Heart left ventricle (tissue), 16 donors: Measurements from ENCODE around the gene CHRM5. TPM values are rescaled to one million over a fixed set of nuclear protein-coding genes. Genes with fewer than 3 reads are reported as not detected.
"Not testable (repeated sequence)": the region's sequence is repeated elsewhere in the genome, so short reads cannot be mapped to it uniquely, and the experiment has no call there.

Source experiments
- ATAC-seq, 4 donors: fragments of 200-7000 bp; cut with Tn5 transposase; one replicate each; pipeline ENCODE4 v1.9.1; 2020 to 2022; ENCODE audit warnings: moderate library complexity in 4 of 4, mild to moderate bottlenecking in 3 of 4, moderate number of reproducible peaks in 1 of 4
- DNase-seq, 5 donors: peaks; one replicate each; pipeline ENCODE4 v3.0.0-alpha.2; 2020
- H3K27ac ChIP-seq, 12 donors: fragments of 200-600 bp; sonication (generic) in 4 of 12; one replicate each; pipeline versions ENCODE4 v1.5.0 to v1.8.0; 2016 to 2022; ENCODE audit warnings: mild to moderate bottlenecking in 2 of 12
- H3K27me3 ChIP-seq, 9 donors: fragments of 200-600 bp; sonication (generic) in 2 of 9; one replicate each; pipeline versions ENCODE4 v1.5.1 to v1.8.0; 2016 to 2022; ENCODE audit warnings: mild to moderate bottlenecking in 3 of 9
- H3K36me3 ChIP-seq, 9 donors: fragments of 200-600 bp; sonication (generic) in 2 of 9; one replicate each; pipeline versions ENCODE4 v1.5.0 to v1.8.0; 2018 to 2022; ENCODE audit warnings: mild to moderate bottlenecking in 2 of 9
- H3K4me1 ChIP-seq, 12 donors: fragments of 200-600 bp; sonication (generic) in 4 of 12; one replicate each; pipeline versions ENCODE4 v1.5.0 to v1.8.0; 2016 to 2022; ENCODE audit warnings: mild to moderate bottlenecking in 3 of 12
- H3K4me3 ChIP-seq, 12 donors: fragments of 200-600 bp; sonication (generic) in 4 of 12; one replicate each; pipeline versions ENCODE4 v1.5.0 to v1.8.0; 2017 to 2022; ENCODE audit warnings: mild to moderate bottlenecking in 9 of 12, moderate library complexity in 4 of 12
- H3K9me3 ChIP-seq, 12 donors: fragments of 200-600 bp; sonication (generic) in 4 of 12; one replicate each; pipeline versions ENCODE4 v1.5.0 to v1.8.0; 2016 to 2022; ENCODE audit warnings: mild to moderate bottlenecking in 1 of 12
- POLR2A ChIP-seq, 2 donors: fragments of 450-650 bp; IDR thresholded peaks; one replicate each; pipeline ENCODE4 v1.6.1; 2017; ENCODE audit warnings: antibody characterized with exemption in 2 of 2, mild to moderate bottlenecking in 2 of 2, moderate library complexity in 2 of 2
- WGBS, 4 donors: extraction: QIAGEN DNeasy Blood & Tissue Kit in 2 of 4; methylation state at CpG; one replicate each; pipeline versions ENCODE4 v1.1.5 to v1.1.7; 2013 to 2018; 5-methylcytosine and 5-hydroxymethylcytosine counted together
- intact Hi-C, 10 donors: fragments of 100-400 bp; cut with DNase I; formaldehyde crosslinking; loops; one replicate each; pipeline versions ENCODE4 v1.11.1 to v1.14.2; 2022
- polyA plus RNA-seq, 2 donors: library from polyadenylated mRNA; stranded (reverse); fragments of 200-250 nt; gene quantifications; one replicate each; pipeline ENCODE4 v1.2.3, GENCODE V29; 2013
- total RNA-seq, 9 donors: library from RNA; depleted of rRNA in 2 of 9; stranded (reverse); fragments of >200 nt in 2 of 9; fragmentation: NEBNext Ultra II Directional in 3 of 9; extraction: Animal tissue kit (Norgen Biotek cat#: 25700) in 3 of 9; gene quantifications; one replicate each; pipeline versions ENCODE4 v1.1.0 to v1.2.4, GENCODE V29; 2016 to 2023
- TF ChIP-seq, protein P1 (sequence below), 12 donors: fragments of 200-600 bp; sonication (generic) in 4 of 12; IDR thresholded peaks; one replicate each; pipeline versions ENCODE4 v1.5.0 to v1.8.0; 2018 to 2022; ENCODE audit warnings: antibody characterized with exemption in 12 of 12, mild to moderate bottlenecking in 5 of 12
- donor health status: ischemic (EF 13 %, LVEDD 7.1; RV severe dilation, severe dysfunction).
- donor health status: healthy with polysubstance abuse.
- donor health status: DM: no; HTN: yes; CAD: no.
- donor health status: DM: no; HTN: no; CAD: no.
- donor health status: ischemic (EF 25% LVEDD 6.9; RV normal size, moderate dysfunction).
- donor health status: ischemic (EF 25% LVEDD 5.7; RV mildly dilated, moderate dysfunction).
- donor health status: healthy.
- donor health status: DM: yes; HTN: yes; CAD: no.
- donor health status: ischemic (EF 35%, LVEDD 5.7; RV mildly dilated, moderate dysfunction).
- donor health status: nonischemic (EF 11% LVEDD 7.7; RV severe dilation, severe dysfunction).
- donor health status: DM: yes; HTN: yes; CAD: no.
- donor health status: PGD.
- donor health status: ischemic (EF 29% LVEDD 5.4; RV normal size, mild dysfunction).
- donor health status: nonischemic (EF 23%, LVEDD 6.1; RV moderate dilation, normal function).

Gene CHRM5
- total and polyA plus RNA-seq, 11 donors, result not detected

DNA sequence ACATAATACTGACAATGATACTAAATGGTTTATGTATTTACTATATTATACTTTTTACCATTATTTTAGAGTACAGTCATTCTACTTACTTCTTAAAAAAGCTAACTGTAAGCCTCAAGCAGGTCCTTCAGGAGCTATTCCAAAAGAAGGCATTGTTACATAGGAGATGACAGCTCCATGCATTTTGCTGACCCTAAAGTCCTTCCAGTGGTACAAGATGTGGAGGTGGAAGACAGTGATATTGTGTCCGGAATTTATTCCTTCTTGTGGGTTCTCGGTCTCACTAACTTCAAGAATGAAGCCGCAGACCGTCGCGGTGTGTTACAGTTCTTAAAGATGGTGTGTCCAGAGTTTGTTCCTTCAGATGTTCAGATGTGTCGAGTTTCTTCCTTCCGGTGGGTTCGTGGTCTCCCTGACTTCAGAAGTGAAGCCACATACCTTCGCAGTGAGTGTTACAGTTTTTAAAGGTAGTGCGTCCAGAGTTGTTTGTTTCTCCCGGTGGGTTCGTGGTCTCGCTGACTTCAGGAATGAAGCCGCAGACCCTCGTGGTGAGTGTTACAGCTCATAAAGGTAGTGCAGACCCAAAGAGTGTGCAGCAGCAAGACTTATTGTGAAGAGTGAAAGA lies 49.8 kb downstream of the CHRM5 start:
- Histone ChIP-seq H3K36me3 (no peaks in the 10 kb centered on the region), H3K27me3 (no peaks in the 10 kb centered on the region), H3K9me3 (no peaks in the 10 kb centered on the region), H3K4me1 (no peaks in the 10 kb centered on the region), H3K27ac (no peak overlapping the region), H3K4me3 (no peak overlapping the region)
- no peak for TF ChIP-seq POLR2A (IDR thresholded peaks at IDR 0.05)
- TF ChIP-seq, protein P1, sequence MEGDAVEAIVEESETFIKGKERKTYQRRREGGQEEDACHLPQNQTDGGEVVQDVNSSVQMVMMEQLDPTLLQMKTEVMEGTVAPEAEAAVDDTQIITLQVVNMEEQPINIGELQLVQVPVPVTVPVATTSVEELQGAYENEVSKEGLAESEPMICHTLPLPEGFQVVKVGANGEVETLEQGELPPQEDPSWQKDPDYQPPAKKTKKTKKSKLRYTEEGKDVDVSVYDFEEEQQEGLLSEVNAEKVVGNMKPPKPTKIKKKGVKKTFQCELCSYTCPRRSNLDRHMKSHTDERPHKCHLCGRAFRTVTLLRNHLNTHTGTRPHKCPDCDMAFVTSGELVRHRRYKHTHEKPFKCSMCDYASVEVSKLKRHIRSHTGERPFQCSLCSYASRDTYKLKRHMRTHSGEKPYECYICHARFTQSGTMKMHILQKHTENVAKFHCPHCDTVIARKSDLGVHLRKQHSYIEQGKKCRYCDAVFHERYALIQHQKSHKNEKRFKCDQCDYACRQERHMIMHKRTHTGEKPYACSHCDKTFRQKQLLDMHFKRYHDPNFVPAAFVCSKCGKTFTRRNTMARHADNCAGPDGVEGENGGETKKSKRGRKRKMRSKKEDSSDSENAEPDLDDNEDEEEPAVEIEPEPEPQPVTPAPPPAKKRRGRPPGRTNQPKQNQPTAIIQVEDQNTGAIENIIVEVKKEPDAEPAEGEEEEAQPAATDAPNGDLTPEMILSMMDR (IDR thresholded peaks at IDR 0.05), result no peak
- WGBS, 4 donors, result 84 to 97% (median 91%) methylated on average over 16 of the region's 16 CpGs
- DNase-seq (no peak), ATAC-seq (no peak)
- intact Hi-C loops, result no loop called here

DNA sequence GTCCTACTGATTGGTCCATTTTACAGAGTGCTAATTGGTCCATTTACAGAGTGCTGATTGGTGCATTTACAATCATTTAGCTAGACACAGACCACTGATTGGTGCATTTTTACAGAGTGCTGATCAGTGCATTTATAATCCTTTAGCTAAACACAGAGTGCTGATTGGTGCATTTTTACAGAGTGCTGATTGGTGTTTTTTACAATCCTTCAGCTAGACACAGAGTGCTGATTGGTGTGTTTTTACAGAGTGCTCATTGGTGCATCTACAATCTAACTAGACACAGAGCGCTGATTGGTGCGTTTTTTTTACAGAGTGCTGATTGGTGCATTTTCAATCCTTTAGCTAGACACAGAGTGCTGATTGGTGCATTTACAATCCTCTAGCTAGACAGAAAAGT lies 50.4 kb downstream of the CHRM5 start:
- H3K9me3 ChIP-seq, H3K36me3 ChIP-seq, DNase-seq, H3K4me1 ChIP-seq, H3K4me3 ChIP-seq, H3K27ac ChIP-seq, intact Hi-C loops, ATAC-seq, H3K27me3 ChIP-seq: not testable (repeated sequence)
- WGBS, 4 donors, result 81 to 100% (median 96%) methylated on average over 2 of the region's 2 CpGs

DNA sequence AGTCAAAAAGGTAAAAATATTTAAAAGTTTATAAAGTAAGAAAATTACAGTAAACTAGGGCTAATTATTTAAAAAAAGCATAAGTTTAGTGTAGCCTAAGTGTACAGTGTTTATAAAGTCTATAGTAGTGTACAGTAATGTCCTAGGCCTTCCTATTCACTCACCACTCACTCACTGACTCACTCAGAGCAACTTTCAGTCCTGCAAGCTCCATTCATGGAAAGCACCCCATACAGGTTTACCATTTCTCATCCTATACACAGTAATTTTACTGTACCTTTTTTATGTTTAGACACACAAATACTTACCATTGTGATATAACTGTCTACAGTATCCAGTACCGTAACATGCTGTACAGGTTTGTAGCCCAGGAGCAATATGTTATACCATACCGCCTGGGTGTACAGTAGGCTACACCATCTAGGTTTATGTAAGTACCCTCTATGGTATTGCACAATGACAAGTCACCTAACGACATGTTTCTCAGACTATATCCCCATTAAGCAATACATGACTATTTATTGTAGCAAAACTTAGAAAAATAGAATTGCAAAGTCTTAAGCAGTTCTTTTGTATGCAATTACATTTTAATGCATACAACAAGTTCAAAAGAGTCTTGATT lies 51.2 kb downstream of the CHRM5 start:
- no peaks in the 10 kb centered on the region for H3K4me1 ChIP-seq
- no peaks in the 10 kb centered on the region for H3K27me3 ChIP-seq
- no peak for ATAC-seq
- no peaks in the 10 kb centered on the region for H3K36me3 ChIP-seq
- TF ChIP-seq, protein P1 (IDR thresholded peaks at IDR 0.05), result no peak
- no peak for TF ChIP-seq POLR2A (IDR thresholded peaks at IDR 0.05)
- H3K4me3 ChIP-seq, result no peak overlapping the region
- intact Hi-C loops, result no loop called here
- no peak overlapping the region for H3K27ac ChIP-seq
- 94 to 98% (median 96%) methylated on average over 3 of the region's 3 CpGs for WGBS, 4 donors
- H3K9me3 ChIP-seq, result no peaks in the 10 kb centered on the region
- no peak for DNase-seq

DNA sequence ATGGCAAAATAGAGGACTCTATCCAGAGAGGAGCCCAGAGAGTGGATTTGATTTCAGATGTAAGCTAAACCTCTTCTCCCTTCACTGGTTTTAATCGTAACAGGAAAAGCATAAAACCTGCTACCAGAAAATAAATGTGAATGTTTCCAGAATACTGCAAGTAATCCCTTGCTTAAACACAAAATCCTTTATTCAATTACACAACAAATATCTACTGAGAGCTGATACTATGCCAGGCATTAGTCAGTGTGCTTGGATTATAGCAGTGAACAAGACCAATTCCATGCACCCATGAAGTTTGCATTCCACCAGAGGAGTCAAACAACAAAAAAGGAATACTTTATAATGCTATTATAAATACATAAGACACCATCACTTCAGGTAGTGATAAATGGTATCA lies 55.6 kb downstream of the CHRM5 start:
- Histone ChIP-seq H3K36me3 (no peaks in the 10 kb centered on the region), H3K27ac (no peak overlapping the region), H3K4me3 (no peak overlapping the region), H3K4me1 (no peaks in the 10 kb centered on the region), H3K27me3 (no peaks in the 10 kb centered on the region), H3K9me3 (peaks cover 0 to 7% (median 0%) of the 10 kb centered on the region in 12 donors)
- TF ChIP-seq, protein P1 (IDR thresholded peaks at IDR 0.05), result no peak
- no peak for TF ChIP-seq POLR2A (IDR thresholded peaks at IDR 0.05)
- intact Hi-C loops, result no loop called here
- 81 to 97% (median 91%) methylated on average over 1 of the region's 1 CpG for WGBS, 4 donors
- ATAC-seq (no peak), DNase-seq (no peak)

DNA sequence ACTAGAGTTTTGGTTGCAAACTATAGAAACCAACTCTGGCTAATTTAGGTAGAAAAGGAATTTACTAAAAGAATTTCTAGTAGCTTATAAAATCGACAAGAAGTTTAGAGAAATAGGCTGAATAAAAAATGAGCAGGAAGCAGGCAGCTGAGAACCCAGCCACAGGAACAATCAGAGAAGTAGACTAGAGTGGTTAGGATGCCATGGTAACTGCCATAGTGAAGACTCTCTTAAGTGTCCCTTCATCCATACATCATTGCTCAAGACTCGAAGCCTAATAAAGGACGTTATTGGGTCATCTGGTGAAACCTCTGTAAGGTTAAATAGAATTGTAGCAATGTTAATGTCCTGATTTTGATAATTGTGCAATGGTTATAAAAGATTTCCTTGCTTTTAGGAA lies 57.0 kb downstream of the CHRM5 start:
- Histone ChIP-seq H3K4me1 (no peaks in the 10 kb centered on the region), H3K36me3 (no peaks in the 10 kb centered on the region), H3K27me3 (no peaks in the 10 kb centered on the region), H3K9me3 (peaks cover 0 to 7% (median 0%) of the 10 kb centered on the region in 12 donors), H3K27ac (no peak overlapping the region), H3K4me3 (no peak overlapping the region)
- WGBS, 4 donors, result 84 to 92% (median 90%) methylated on average over 3 of the region's 3 CpGs
- DNase-seq, result no peak
- TF ChIP-seq POLR2A (IDR thresholded peaks at IDR 0.05), result no peak
- TF ChIP-seq, protein P1 (IDR thresholded peaks at IDR 0.05), result no peak
- ATAC-seq, result no peak
- intact Hi-C loops, result no loop called here
